IMR-90 (cell line): ENCODE data around the gene DLGAP4. TPM values are rescaled to one million over a fixed set of nuclear protein-coding genes. Genes with fewer than 3 reads are reported as not detected.

Experiments used
- ATAC-seq: fragments of 200-7000 bp; cut with Tn5 transposase; 2 replicates; pipeline ENCODE4 v1.9.1; 2020; ENCODE audit warnings: low read depth, mild to moderate bottlenecking, moderate library complexity
- BruUV-seq: library from RNA; stranded (reverse); fragments of 400-500 nt; replicated peaks from 2 replicates; lab custom pipeline; 2021; lab: Mats Ljungman, UMichigan
- CTCF ChIA-PET: fragments of 300-600 bp; formaldehyde crosslinking; extraction: SDS; loops from one replicate; lab custom pipeline; 2021; ENCODE audit warnings: antibody characterized with exemption; lab: Yijun Ruan, JAX
- POLR2A ChIA-PET: fragments of 300-600 bp; sonication (Branson Sonifier 250); formaldehyde crosslinking; loops from one replicate; lab custom pipeline; 2022; ENCODE audit warnings: antibody characterized with exemption; ENCODE audit not compliant: unreplicated experiment; lab: Charles Lee
- DNase-seq: peaks from one replicate; pipeline ENCODE4 v3.0.0; 2013
- H2AFZ ChIP-seq: replicated peaks from 2 replicates; pipeline ENCODE3; 2013; ENCODE audit warnings: low read length, mild to moderate bottlenecking; ENCODE audit not compliant: poor library complexity
- H2AK5ac ChIP-seq: 2 replicates; pipeline ENCODE4 v1.6.1; 2013; ENCODE audit warnings: low read depth, low read length, inconsistent platforms
- H2AK9ac ChIP-seq: replicated peaks from 2 replicates; pipeline ENCODE3; 2013; ENCODE audit warnings: mild to moderate bottlenecking, low read depth, low read length, moderate library complexity; ENCODE audit not compliant: poor library complexity
- H2BK120ac ChIP-seq: 2 replicates; pipeline ENCODE4 v1.6.1; 2013; ENCODE audit warnings: low read depth, low read length, inconsistent platforms
- H2BK15ac ChIP-seq: 3 replicates; pipeline ENCODE4 v1.6.1; 2013; ENCODE audit warnings: low read depth, low read length, inconsistent platforms
- H2BK20ac ChIP-seq: 2 replicates; pipeline ENCODE4 v1.6.1; 2013; ENCODE audit warnings: low read depth, mild to moderate bottlenecking, inconsistent platforms, low read length, moderate library complexity
- H2BK5ac ChIP-seq: 2 replicates; pipeline ENCODE4 v1.6.1; 2013; ENCODE audit warnings: mild to moderate bottlenecking, low read depth, low read length, inconsistent platforms; ENCODE audit not compliant: poor library complexity, severe bottlenecking
- H3K14ac ChIP-seq: replicated peaks from 2 replicates; pipeline ENCODE4 v1.6.1; 2013; ENCODE audit warnings: low read depth, low read length, inconsistent platforms
- H3K18ac ChIP-seq: 2 replicates; pipeline ENCODE4 v1.6.1; 2013; ENCODE audit warnings: low read depth, low read length, control low read depth
- H3K23ac ChIP-seq: 2 replicates; pipeline ENCODE4 v1.6.1; 2013; ENCODE audit warnings: low read depth, low read length, inconsistent platforms
- H3K27ac ChIP-seq: 2 replicates; pipeline ENCODE4 v1.5.1; 2013; ENCODE audit warnings: mild to moderate bottlenecking, control low read depth, low read length; ENCODE audit not compliant: insufficient read depth
- H3K27me3 ChIP-seq: 2 replicates; pipeline ENCODE4 v1.6.1; 2013; ENCODE audit warnings: low read length; ENCODE audit not compliant: control insufficient read depth, insufficient read depth
- H3K36me3 ChIP-seq: 2 replicates; pipeline ENCODE4 v1.6.1; 2013; ENCODE audit warnings: low read length, mixed read lengths; ENCODE audit not compliant: control insufficient read depth, insufficient read depth
- H3K4ac ChIP-seq: 2 replicates; pipeline ENCODE4 v1.6.1; 2013; ENCODE audit warnings: low read depth, low read length, inconsistent platforms
- H3K4me1 ChIP-seq: 2 replicates; pipeline ENCODE4 v1.6.1; 2013; ENCODE audit warnings: low read length, mixed read lengths; ENCODE audit not compliant: control insufficient read depth, insufficient read depth
- H3K4me2 ChIP-seq: 2 replicates; pipeline ENCODE4 v1.6.1; 2013; ENCODE audit warnings: low read depth, mild to moderate bottlenecking, control low read depth, low read length, moderate library complexity
- H3K4me3 ChIP-seq: 2 replicates; pipeline ENCODE4 v1.5.1; 2013; ENCODE audit warnings: low read depth, mild to moderate bottlenecking, control low read depth, low read length, moderate library complexity; ENCODE audit not compliant: insufficient read depth
- H3K56ac ChIP-seq: 2 replicates; pipeline ENCODE4 v1.6.1; 2013; ENCODE audit warnings: low read length, inconsistent platforms; ENCODE audit not compliant: insufficient read depth; ENCODE audit errors: extremely low read depth
- H3K79me1 ChIP-seq, 2 experiments: 2 replicates each; pipeline ENCODE4 v1.6.1; 2013; ENCODE audit warnings: low read length in 2 of 2, inconsistent platforms in 1 of 2, low read depth in 1 of 2
- H3K9ac ChIP-seq: 2 replicates; pipeline ENCODE4 v1.6.1; 2013; ENCODE audit warnings: low read depth, low read length, control low read depth
- H3K9me1 ChIP-seq: 2 replicates; pipeline ENCODE4 v1.6.1; 2013; ENCODE audit warnings: low read length, inconsistent platforms; ENCODE audit not compliant: insufficient read depth
- H3K9me3 ChIP-seq: 2 replicates; pipeline ENCODE4 v1.6.1; 2013; ENCODE audit warnings: low read length; ENCODE audit not compliant: control insufficient read depth, insufficient read depth
- H4K20me1 ChIP-seq: 2 replicates; pipeline ENCODE4 v1.6.1; 2013; ENCODE audit warnings: low read length, inconsistent platforms; ENCODE audit not compliant: insufficient read depth
- H4K5ac ChIP-seq: 2 replicates; pipeline ENCODE4 v1.6.1; 2013; ENCODE audit warnings: mild to moderate bottlenecking, low read depth, low read length, control low read depth
- H4K8ac ChIP-seq, 2 experiments: 2 replicates each; pipeline ENCODE4 v1.6.1; 2013; ENCODE audit warnings: low read depth in 2 of 2, low read length in 2 of 2, control low read depth in 1 of 2, inconsistent platforms in 1 of 2
- H4K91ac ChIP-seq: 2 replicates; pipeline ENCODE4 v1.6.1; 2013; ENCODE audit warnings: low read depth, low read length, inconsistent platforms; ENCODE audit not compliant: insufficient read depth
- BHLHE40 ChIP-seq: fragments of 150-350 bp; IDR thresholded peaks from 2 replicates; pipeline ENCODE4 v1.6.1; 2016; ENCODE audit warnings: mild to moderate bottlenecking, low read depth, low read length
- CEBPB ChIP-seq: IDR thresholded peaks from 2 replicates; pipeline ENCODE4 v1.6.1; 2012; ENCODE audit warnings: low read depth, low read length, improper control_type of control experiment
- CHD1 ChIP-seq: IDR thresholded peaks from 2 replicates; pipeline ENCODE4 v1.6.1; 2012; ENCODE audit warnings: low read depth, low read length, improper control_type of control experiment
- FOS ChIP-seq: fragments of 150-350 bp; IDR thresholded peaks from 2 replicates; pipeline ENCODE4 v1.6.1; 2016; ENCODE audit warnings: low read depth, low read length
- MAFK ChIP-seq: IDR thresholded peaks from 2 replicates; pipeline ENCODE4 v1.6.1; 2012; ENCODE audit warnings: low read depth, low read length, improper control_type of control experiment
- MAZ ChIP-seq: IDR thresholded peaks from 2 replicates; pipeline ENCODE4 v1.6.1; 2012; ENCODE audit warnings: low read depth, mild to moderate bottlenecking, low read length, improper control_type of control experiment, moderate library complexity, borderline replicate concordance
- MXI1 ChIP-seq: IDR thresholded peaks from 2 replicates; pipeline ENCODE4 v1.6.1; 2012; ENCODE audit warnings: low read depth, mild to moderate bottlenecking, low read length, moderate library complexity, borderline replicate concordance
- NFE2L2 ChIP-seq: fragments of 150-350 bp; IDR thresholded peaks from 2 replicates; pipeline ENCODE4 v1.6.1; 2016; ENCODE audit warnings: low read depth, mild to moderate bottlenecking, low read length
- POLR2A ChIP-seq: IDR thresholded peaks from 2 replicates; pipeline ENCODE4 v1.6.1; 2012; ENCODE audit warnings: mild to moderate bottlenecking, low read depth, low read length
- RAD21 ChIP-seq: IDR thresholded peaks from 2 replicates; pipeline ENCODE4 v1.6.1; 2012; ENCODE audit warnings: low read length, improper control_type of control experiment
- RCOR1 ChIP-seq: IDR thresholded peaks from 2 replicates; pipeline ENCODE4 v1.6.1; 2012; ENCODE audit warnings: mild to moderate bottlenecking, low read length, improper control_type of control experiment; ENCODE audit not compliant: insufficient replicate concordance
- RFX5 ChIP-seq: IDR thresholded peaks from 2 replicates; pipeline ENCODE4 v1.8.0; 2012; ENCODE audit warnings: low read depth, mild to moderate bottlenecking, low read length, moderate library complexity
- SMC3 ChIP-seq: fragments of 150-350 bp; IDR thresholded peaks from 2 replicates; pipeline ENCODE4 v1.6.1; 2016; ENCODE audit warnings: low read depth, mild to moderate bottlenecking, antibody characterized with exemption, low read length, moderate library complexity
- WGBS, 2 experiments: methylation state at CpG; one replicate each; pipeline versions ENCODE4 v1.1.5 to v1.1.7; 2013; ENCODE audit warnings: missing lambda C conversion rate in 2 of 2; ENCODE audit not compliant: insufficient read length in 1 of 2; ENCODE audit errors: extremely low coverage in 2 of 2; 5-methylcytosine and 5-hydroxymethylcytosine counted together
- dilution Hi-C: fragments of 300-500 bp; cut with HindIII; formaldehyde crosslinking; loops from one replicate; pipeline ENCODE4 v1.14.3; 2018; ENCODE audit warnings: low sequenced_read_pairs; ENCODE audit not compliant: unreplicated experiment
- in situ Hi-C: fragments of 300-500 bp; cut with MboI; formaldehyde crosslinking; loops from 3 replicates; pipeline ENCODE4 v1.14.3; 2019; ENCODE audit warnings: low sequenced_read_pairs, inconsistent platforms, mixed read lengths
- intact Hi-C: fragments of 100-400 bp; cut with micrococcal nuclease; formaldehyde crosslinking; loops from 2 replicates; pipeline ENCODE4 v1.10.0; 2022
- polyA plus RNA-seq, 3 experiments: library from polyadenylated mRNA; depleted of rRNA; stranded (reverse); fragments of >200 nt; gene quantifications; 2 replicates each; pipeline ENCODE4 v1.2.3, GENCODE V29; 2012; ENCODE audit warnings: low replicate concordance in 1 of 3
- total RNA-seq: library from RNA; depleted of rRNA; stranded (reverse); fragments of >200 nt; gene quantifications from 2 replicates; pipeline ENCODE4 v1.2.3, GENCODE V29; 2012
- TF ChIP-seq, protein P1 (sequence below): fragments of 150-350 bp; IDR thresholded peaks from 2 replicates; pipeline ENCODE4 v1.6.1; 2016; ENCODE audit warnings: low read depth, mild to moderate bottlenecking, low read length, moderate library complexity, borderline replicate concordance
- TF ChIP-seq, protein P2 (sequence below): fragments of 150-350 bp; IDR thresholded peaks from 2 replicates; pipeline ENCODE4 v1.6.1; 2017; ENCODE audit warnings: mild to moderate bottlenecking, antibody characterized with exemption, low read length, low read depth
- TF ChIP-seq, protein P3 (sequence below): conservative IDR thresholded peaks from 2 replicates; pipeline ENCODE4 v1.5.1; 2012; ENCODE audit warnings: mild to moderate bottlenecking, low read depth, low read length, improper control_type of control experiment

The DLGAP4 gene
- total and polyA plus RNA-seq, 2 of the 4 experiments (the other 2 are of a cell fraction): 32.3 to 73.2 TPM

DNA sequence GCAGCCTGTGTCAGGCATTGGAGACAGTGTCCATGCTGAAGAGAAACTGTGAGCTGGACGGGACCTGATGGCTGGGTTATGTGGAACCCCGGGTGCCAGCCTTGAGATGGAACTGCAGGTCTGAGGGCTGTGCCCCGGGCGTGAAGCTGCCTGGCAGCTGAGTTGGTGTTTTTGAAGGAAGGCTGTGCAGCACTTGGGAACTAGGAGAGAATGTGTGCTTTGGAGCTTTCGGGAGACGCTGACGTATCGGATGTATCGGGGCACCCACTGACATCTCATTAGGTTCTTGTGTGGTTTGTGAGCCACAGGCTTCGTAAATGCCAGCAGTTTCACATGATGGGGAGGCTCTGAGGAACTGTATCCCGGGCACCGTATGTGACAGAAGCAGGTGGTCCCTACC lies 2.2 kb downstream of the DLGAP4 start:
- Histone ChIP-seq H3K79me1 (no peaks in the 10 kb centered on the region), H3K9ac (no peak overlapping the region), H3K4ac (no peak overlapping the region), H4K8ac (no peak overlapping the region), H4K91ac (no peak overlapping the region), H3K9me1 (no peaks in the 10 kb centered on the region), H3K18ac (no peak overlapping the region), H4K5ac (no peak overlapping the region), H2BK15ac (no peak overlapping the region), H3K27ac (no peak overlapping the region), H3K23ac (no peak overlapping the region), H2BK120ac (no peak overlapping the region), H3K56ac (no peak overlapping the region), H4K20me1 (no peaks in the 10 kb centered on the region), H3K14ac (no peak overlapping the region), H3K4me3 (no peak overlapping the region), H3K4me2 (no peak overlapping the region), H3K4me1 (no peaks in the 10 kb centered on the region), H2AFZ (no peak overlapping the region), H2AK9ac (no peak overlapping the region), H2BK5ac (no peak overlapping the region), H3K9me3 (no peaks in the 10 kb centered on the region), H3K36me3 (no peaks in the 10 kb centered on the region), H2BK20ac (no peak overlapping the region), H2AK5ac (no peak overlapping the region), H3K27me3 (peaks cover 90% of the 10 kb centered on the region)
- CTCF ChIA-PET: no interaction called here
- ATAC-seq: no peak
- POLR2A ChIA-PET: no interaction called here
- no TSS peak for BruUV-seq
- in situ Hi-C loops: no loop called here
- dilution Hi-C loops: no loop called here
- intact Hi-C loops: no loop called here
- WGBS, 2 experiments: no CpG with 5 or more reads among the region's 12 CpGs
- TF ChIP-seq FOS (no peak), RFX5 (no peak), RCOR1 (no peak), BHLHE40 (no peak), MXI1 (no peak), RAD21 (no peak), MAFK (no peak), CHD1 (no peak), MAZ (no peak), POLR2A (no peak), NFE2L2 (no peak), CEBPB (no peak), SMC3 (no peak)
- TF ChIP-seq, protein P1, sequence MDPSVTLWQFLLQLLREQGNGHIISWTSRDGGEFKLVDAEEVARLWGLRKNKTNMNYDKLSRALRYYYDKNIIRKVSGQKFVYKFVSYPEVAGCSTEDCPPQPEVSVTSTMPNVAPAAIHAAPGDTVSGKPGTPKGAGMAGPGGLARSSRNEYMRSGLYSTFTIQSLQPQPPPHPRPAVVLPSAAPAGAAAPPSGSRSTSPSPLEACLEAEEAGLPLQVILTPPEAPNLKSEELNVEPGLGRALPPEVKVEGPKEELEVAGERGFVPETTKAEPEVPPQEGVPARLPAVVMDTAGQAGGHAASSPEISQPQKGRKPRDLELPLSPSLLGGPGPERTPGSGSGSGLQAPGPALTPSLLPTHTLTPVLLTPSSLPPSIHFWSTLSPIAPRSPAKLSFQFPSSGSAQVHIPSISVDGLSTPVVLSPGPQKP: no peak
- TF ChIP-seq, protein P2, sequence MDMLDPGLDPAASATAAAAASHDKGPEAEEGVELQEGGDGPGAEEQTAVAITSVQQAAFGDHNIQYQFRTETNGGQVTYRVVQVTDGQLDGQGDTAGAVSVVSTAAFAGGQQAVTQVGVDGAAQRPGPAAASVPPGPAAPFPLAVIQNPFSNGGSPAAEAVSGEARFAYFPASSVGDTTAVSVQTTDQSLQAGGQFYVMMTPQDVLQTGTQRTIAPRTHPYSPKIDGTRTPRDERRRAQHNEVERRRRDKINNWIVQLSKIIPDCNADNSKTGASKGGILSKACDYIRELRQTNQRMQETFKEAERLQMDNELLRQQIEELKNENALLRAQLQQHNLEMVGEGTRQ: no peak
- TF ChIP-seq, protein P3, sequence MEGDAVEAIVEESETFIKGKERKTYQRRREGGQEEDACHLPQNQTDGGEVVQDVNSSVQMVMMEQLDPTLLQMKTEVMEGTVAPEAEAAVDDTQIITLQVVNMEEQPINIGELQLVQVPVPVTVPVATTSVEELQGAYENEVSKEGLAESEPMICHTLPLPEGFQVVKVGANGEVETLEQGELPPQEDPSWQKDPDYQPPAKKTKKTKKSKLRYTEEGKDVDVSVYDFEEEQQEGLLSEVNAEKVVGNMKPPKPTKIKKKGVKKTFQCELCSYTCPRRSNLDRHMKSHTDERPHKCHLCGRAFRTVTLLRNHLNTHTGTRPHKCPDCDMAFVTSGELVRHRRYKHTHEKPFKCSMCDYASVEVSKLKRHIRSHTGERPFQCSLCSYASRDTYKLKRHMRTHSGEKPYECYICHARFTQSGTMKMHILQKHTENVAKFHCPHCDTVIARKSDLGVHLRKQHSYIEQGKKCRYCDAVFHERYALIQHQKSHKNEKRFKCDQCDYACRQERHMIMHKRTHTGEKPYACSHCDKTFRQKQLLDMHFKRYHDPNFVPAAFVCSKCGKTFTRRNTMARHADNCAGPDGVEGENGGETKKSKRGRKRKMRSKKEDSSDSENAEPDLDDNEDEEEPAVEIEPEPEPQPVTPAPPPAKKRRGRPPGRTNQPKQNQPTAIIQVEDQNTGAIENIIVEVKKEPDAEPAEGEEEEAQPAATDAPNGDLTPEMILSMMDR: no peak
- no peak for DNase-seq
